Neural progenitor cell (in vitro differentiated cells): Measurements from ENCODE around the gene PHC1.

Experiments used
- EZH2 ChIP-seq: fragments of 200-600 bp; sonication (generic); IDR thresholded peaks from 2 replicates; pipeline ENCODE4 v1.6.1; 2017; ENCODE audit warnings: antibody characterized with exemption, mild to moderate bottlenecking, moderate library complexity
- TF ChIP-seq, protein P1 (sequence below): fragments of 200-600 bp; sonication (generic); IDR thresholded peaks from 2 replicates; pipeline ENCODE4 v1.5.1; 2017; ENCODE audit warnings: antibody characterized with exemption, mild to moderate bottlenecking

DNA sequence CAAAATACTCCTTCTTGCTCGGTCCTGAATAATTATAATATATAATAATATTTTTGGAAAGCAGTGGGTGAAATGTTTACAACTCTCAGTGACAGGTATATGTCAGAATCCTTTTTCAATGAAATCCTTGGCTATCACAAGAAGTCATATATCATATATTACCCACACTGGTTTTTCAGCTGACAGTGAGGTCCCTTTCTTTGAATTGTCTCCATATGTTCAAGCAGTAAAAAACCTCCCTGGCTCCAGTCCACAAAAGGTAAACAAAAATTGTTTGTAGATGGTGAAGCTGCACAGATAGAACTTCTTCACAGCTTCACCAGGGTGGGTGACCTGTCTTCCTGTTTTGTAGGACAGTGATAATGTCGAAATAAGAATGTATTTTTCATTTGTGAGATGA lies 47.9 kb upstream of the PHC1 start:
- TF ChIP-seq, protein P1, sequence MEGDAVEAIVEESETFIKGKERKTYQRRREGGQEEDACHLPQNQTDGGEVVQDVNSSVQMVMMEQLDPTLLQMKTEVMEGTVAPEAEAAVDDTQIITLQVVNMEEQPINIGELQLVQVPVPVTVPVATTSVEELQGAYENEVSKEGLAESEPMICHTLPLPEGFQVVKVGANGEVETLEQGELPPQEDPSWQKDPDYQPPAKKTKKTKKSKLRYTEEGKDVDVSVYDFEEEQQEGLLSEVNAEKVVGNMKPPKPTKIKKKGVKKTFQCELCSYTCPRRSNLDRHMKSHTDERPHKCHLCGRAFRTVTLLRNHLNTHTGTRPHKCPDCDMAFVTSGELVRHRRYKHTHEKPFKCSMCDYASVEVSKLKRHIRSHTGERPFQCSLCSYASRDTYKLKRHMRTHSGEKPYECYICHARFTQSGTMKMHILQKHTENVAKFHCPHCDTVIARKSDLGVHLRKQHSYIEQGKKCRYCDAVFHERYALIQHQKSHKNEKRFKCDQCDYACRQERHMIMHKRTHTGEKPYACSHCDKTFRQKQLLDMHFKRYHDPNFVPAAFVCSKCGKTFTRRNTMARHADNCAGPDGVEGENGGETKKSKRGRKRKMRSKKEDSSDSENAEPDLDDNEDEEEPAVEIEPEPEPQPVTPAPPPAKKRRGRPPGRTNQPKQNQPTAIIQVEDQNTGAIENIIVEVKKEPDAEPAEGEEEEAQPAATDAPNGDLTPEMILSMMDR: no peak
- TF ChIP-seq EZH2: no peak
